Tibial nerve (tissue), 4 donors: ENCODE measurements around the gene NRCAM. TPM values are rescaled to one million over a fixed set of nuclear protein-coding genes. Genes with fewer than 3 reads are reported as not detected.

Experiments
- DNase-seq, 2 donors: peaks; one replicate each; pipeline ENCODE4 v3.0.0-alpha.2; 2019; ENCODE audit warnings: low spot score in 2 of 2
- H3K27ac ChIP-seq, 4 donors: fragments of 200-600 bp; sonication (generic) in 3 of 4; one replicate each; pipeline ENCODE4 v1.5.1; 2017 to 2019; ENCODE audit warnings: mild to moderate bottlenecking in 1 of 4
- H3K27me3 ChIP-seq, 2 donors: fragments of 200-600 bp; sonication (generic) in 1 of 2; one replicate each; pipeline versions ENCODE4 v1.5.1 to v1.6.0; 2017 to 2019
- H3K36me3 ChIP-seq, 3 donors: fragments of 200-600 bp; sonication (generic); one replicate each; pipeline ENCODE4 v1.5.1; 2018 to 2019
- H3K4me1 ChIP-seq, 4 donors: fragments of 200-600 bp; sonication (generic) in 3 of 4; one replicate each; pipeline ENCODE4 v1.5.1; 2017 to 2019
- H3K4me3 ChIP-seq, 4 donors: fragments of 200-600 bp; sonication (generic) in 3 of 4; one replicate each; pipeline ENCODE4 v1.5.1; 2017 to 2019; ENCODE audit warnings: mild to moderate bottlenecking in 1 of 4, moderate library complexity in 1 of 4
- H3K9me3 ChIP-seq, 4 donors: fragments of 200-600 bp; sonication (generic) in 3 of 4; one replicate each; pipeline ENCODE4 v1.5.1; 2017 to 2019
- CTCF ChIP-seq, 5 experiments: fragments of 200-600 bp in 3 of 5; fragments of 450-650 bp in 2 of 5; sonication (generic) in 3 of 5; IDR thresholded peaks; one replicate each; pipeline ENCODE4 v1.5.1; 2016 to 2019; ENCODE audit warnings: antibody characterized with exemption in 5 of 5, mild to moderate bottlenecking in 3 of 5, moderate library complexity in 2 of 5
- EP300 ChIP-seq, 2 donors: sonication (generic); formaldehyde crosslinking; IDR thresholded peaks; one replicate each; pipeline ENCODE4 v1.6.1; 2017; ENCODE audit warnings: antibody characterized with exemption in 2 of 2, mild to moderate bottlenecking in 1 of 2
- POLR2A ChIP-seq, 2 donors: fragments of 450-650 bp; IDR thresholded peaks; one replicate each; pipeline ENCODE4 v1.6.1; 2017; ENCODE audit warnings: antibody characterized with exemption in 2 of 2, mild to moderate bottlenecking in 2 of 2, moderate library complexity in 2 of 2
- WGBS, 2 donors: methylation state at CpG; one replicate each; pipeline ENCODE4 v1.1.5; 2018; 5-methylcytosine and 5-hydroxymethylcytosine counted together
- total RNA-seq, 4 donors: library from RNA; depleted of rRNA; stranded (reverse); fragments of >200 nt; gene quantifications; one replicate each; pipeline ENCODE4 v1.1.0, GENCODE V29; 2016

Gene NRCAM
- total RNA-seq, 4 donors from 2014 or later = 16.5 to 87.4 (median 22.4) TPM

- TF ChIP-seq POLR2A (IDR thresholded peaks at IDR 0.05) = no peak
- no peak for TF ChIP-seq CTCF (IDR thresholded peaks at IDR 0.05)
- TF ChIP-seq EP300 (IDR thresholded peaks at IDR 0.05) = no peak
- Histone ChIP-seq H3K4me1 (no peaks in the 10 kb centered on the region), H3K27ac (no peak overlapping the region), H3K36me3 (no peaks in the 10 kb centered on the region), H3K4me3 (no peak overlapping the region), H3K9me3 (no peaks in the 10 kb centered on the region), H3K27me3 (no peaks in the 10 kb centered on the region)
- no peak for DNase-seq
- 90 to 93% methylated on average over 5 of the region's 5 CpGs for WGBS, 2 donors
Measured at GRCh38 chr7:108127461-108127860, 328.8 kb downstream of the NRCAM start.

GRCh38 chr7:108124820-108125219, 331.4 kb downstream of the NRCAM start:
- TF ChIP-seq EP300 (IDR thresholded peaks at IDR 0.05) (no peak), POLR2A (IDR thresholded peaks at IDR 0.05) (no peak), CTCF (IDR thresholded peaks at IDR 0.05) (no peak)
- Histone ChIP-seq H3K4me1 (no peaks in the 10 kb centered on the region), H3K9me3 (no peaks in the 10 kb centered on the region), H3K4me3 (no peak overlapping the region), H3K27me3 (no peaks in the 10 kb centered on the region), H3K36me3 (no peaks in the 10 kb centered on the region), H3K27ac (no peak overlapping the region)
- no peak for DNase-seq
- WGBS, 2 donors = 89 to 90% methylated on average over 3 of the region's 3 CpGs

GRCh38 chr7:108122181-108122580, 334.1 kb downstream of the NRCAM start:
- no peak for DNase-seq
- Histone ChIP-seq H3K27ac (no peak overlapping the region), H3K36me3 (no peaks in the 10 kb centered on the region), H3K4me1 (no peaks in the 10 kb centered on the region), H3K4me3 (no peak overlapping the region), H3K9me3 (no peaks in the 10 kb centered on the region), H3K27me3 (no peaks in the 10 kb centered on the region)
- TF ChIP-seq EP300 (IDR thresholded peaks at IDR 0.05) = no peak

GRCh38 chr7:108120933-108121332, 335.3 kb downstream of the NRCAM start:
- no peak for DNase-seq

GRCh38 chr7:108120196-108120595, 336.0 kb downstream of the NRCAM start:
- Histone ChIP-seq H3K27me3 (no peaks in the 10 kb centered on the region), H3K4me1 (no peaks in the 10 kb centered on the region), H3K4me3 (no peak overlapping the region), H3K9me3 (no peaks in the 10 kb centered on the region), H3K27ac (no peak overlapping the region), H3K36me3 (no peaks in the 10 kb centered on the region)
- TF ChIP-seq POLR2A (IDR thresholded peaks at IDR 0.05) (no peak), CTCF (IDR thresholded peaks at IDR 0.05) (no peak), EP300 (IDR thresholded peaks at IDR 0.05) (no peak)
- WGBS, 2 donors = 62 to 67% methylated on average over 3 of the region's 3 CpGs
- no peak for DNase-seq

More at GRCh38 chr7:108120933-108121332, 335.3 kb downstream of the NRCAM start:
- TF ChIP-seq EP300 (IDR thresholded peaks at IDR 0.05) = no peak
- TF ChIP-seq POLR2A (IDR thresholded peaks at IDR 0.05) = no peak
- no peak for TF ChIP-seq CTCF (IDR thresholded peaks at IDR 0.05)
- Histone ChIP-seq H3K27ac (no peak overlapping the region), H3K4me3 (no peak overlapping the region), H3K36me3 (no peaks in the 10 kb centered on the region), H3K27me3 (no peaks in the 10 kb centered on the region), H3K4me1 (no peaks in the 10 kb centered on the region), H3K9me3 (no peaks in the 10 kb centered on the region)
- 57 to 60% methylated on average over 3 of the region's 3 CpGs for whole genome bisulfite sequencing, 2 donors

GRCh38 chr7:108118959-108119358, 337.3 kb downstream of the NRCAM start:
- no peak for DNase-seq
- TF ChIP-seq EP300 (IDR thresholded peaks at IDR 0.05) (no peak), CTCF (IDR thresholded peaks at IDR 0.05) (no peak), POLR2A (IDR thresholded peaks at IDR 0.05) (no peak)
- WGBS, 2 donors = 93 to 98% methylated on average over 2 of the region's 2 CpGs
- no peak overlapping the region for H3K27ac ChIP-seq
- no peaks in the 10 kb centered on the region for H3K36me3 ChIP-seq
- H3K4me3 ChIP-seq = no peak overlapping the region
- H3K9me3 ChIP-seq = no peaks in the 10 kb centered on the region
- H3K4me1 ChIP-seq = no peaks in the 10 kb centered on the region
- no peaks in the 10 kb centered on the region for H3K27me3 ChIP-seq
